HFFc6 (cell line): ENCODE results near the gene FLOT1. TPM values are rescaled to one million over a fixed set of nuclear protein-coding genes. Genes with fewer than 3 reads are reported as not detected.

ENCODE experiments used
- DNase-seq: peaks from one replicate; pipeline ENCODE4 v3.0.0-alpha.2; 2018
- H3K27ac Mint-ChIP-seq: 2 replicates; pipeline ENCODE4 v1.8.0; 2020; ENCODE audit warnings: mild to moderate bottlenecking, mixed read lengths
- H3K27me3 Mint-ChIP-seq: 2 replicates; pipeline ENCODE4 v1.8.0; 2021; ENCODE audit warnings: mild to moderate bottlenecking, moderate library complexity, mixed read lengths; ENCODE audit not compliant: insufficient read depth
- H3K36me3 Mint-ChIP-seq: 2 replicates; pipeline ENCODE4 v1.8.0; 2021; ENCODE audit warnings: low read depth, mixed read lengths
- H3K4me1 Mint-ChIP-seq: 2 replicates; pipeline ENCODE4 v1.8.0; 2020; ENCODE audit warnings: low read depth, mixed read lengths
- H3K4me3 Mint-ChIP-seq: 2 replicates; pipeline ENCODE4 v1.8.0; 2020; ENCODE audit warnings: mild to moderate bottlenecking, moderate library complexity, mixed read lengths
- H3K9me3 Mint-ChIP-seq: 2 replicates; pipeline ENCODE4 v1.8.0; 2020; ENCODE audit warnings: mild to moderate bottlenecking, mixed read lengths
- CTCF ChIP-seq: fragments of 200-600 bp; sonication (generic); IDR thresholded peaks from 2 replicates; pipeline ENCODE4 v1.5.0; 2021; ENCODE audit warnings: antibody characterized with exemption, mild to moderate bottlenecking
- total RNA-seq, 6 experiments: library from RNA; stranded (reverse); fragmentation: NEBNext Ultra II Directional; extraction: Animal tissue kit (Norgen Biotek cat#: 25700); gene quantifications; 2 replicates in 1 of 6; 3 replicates in 5 of 6; pipeline ENCODE4 v1.2.3, GENCODE V29; 2021

The FLOT1 gene
- total RNA-seq, 6 experiments from 2014 or later = 218 to 286 (median 236) TPM

- no peak for DNase-seq
- Mint-ChIP-seq H3K27ac (peak overlapping the region; percentile 95), H3K4me3 (peak overlapping the region; percentile 92), H3K36me3 (peaks cover 69% of the 10 kb centered on the region), H3K9me3 (no peaks in the 10 kb centered on the region; the same call in 1 of the 2 replicates), H3K27me3 (peaks cover 1% of the 10 kb centered on the region), H3K4me1 (peaks cover 65% of the 10 kb centered on the region)
- TF ChIP-seq CTCF = no peak
Measured at GRCh38 chr6:30684386-30685156, 57.9 kb downstream of the FLOT1 start.

- Mint-ChIP-seq H3K4me1 (peaks cover 65% of the 10 kb centered on the region), H3K27ac (peak overlapping the region; percentile 95), H3K36me3 (peaks cover 75% of the 10 kb centered on the region), H3K27me3 (no peaks in the 10 kb centered on the region; the same call in none of the 2 replicates), H3K9me3 (no peaks in the 10 kb centered on the region; the same call in 1 of the 2 replicates), H3K4me3 (peak overlapping the region; percentile 92)
- no peak for TF ChIP-seq CTCF
- no peak for DNase-seq
Measured at GRCh38 chr6:30683980-30684338, 58.5 kb downstream of the FLOT1 start.

GRCh38 chr6:30683183-30683979 lies 59.1 kb downstream of the FLOT1 start:
- DNase-seq = no peak
- Mint-ChIP-seq H3K4me3 (peak overlapping the region; percentile 92), H3K27me3 (no peaks in the 10 kb centered on the region; the same call in none of the 2 replicates), H3K9me3 (no peaks in the 10 kb centered on the region; the same call in 1 of the 2 replicates), H3K27ac (peak overlapping the region; percentile 95), H3K4me1 (peaks cover 61% of the 10 kb centered on the region), H3K36me3 (peaks cover 74% of the 10 kb centered on the region)
- TF ChIP-seq CTCF = no peak

GRCh38 chr6:30682143-30683117 lies 60.1 kb downstream of the FLOT1 start:
- H3K36me3 Mint-ChIP-seq = peaks cover 69% of the 10 kb centered on the region
- H3K4me1 Mint-ChIP-seq = peaks cover 53% of the 10 kb centered on the region

More at GRCh38 chr6:30682143-30683117, 60.1 kb downstream of the FLOT1 start:
- Mint-ChIP-seq H3K9me3 (no peaks in the 10 kb centered on the region; the same call in 1 of the 2 replicates), H3K27me3 (no peaks in the 10 kb centered on the region; the same call in none of the 2 replicates), H3K27ac (peak overlapping the region; percentile 95), H3K4me3 (peak overlapping the region; percentile 92)
- TF ChIP-seq CTCF = no peak
- peak; percentile 88 for DNase-seq
